CD14-positive monocyte (primary cell): Measurements from ENCODE around the gene CRAT. TPM values are rescaled to one million over a fixed set of nuclear protein-coding genes. Genes with fewer than 3 reads are reported as not detected.

ENCODE experiments used
- DNase-seq, 3 donors: peaks; one replicate each; pipeline ENCODE4 v3.0.0-alpha.2; 2011 to 2022
- H2AFZ ChIP-seq: 2 replicates; pipeline ENCODE4 v1.6.0; 2012; ENCODE audit warnings: mild to moderate bottlenecking, low read depth, low read length, inconsistent platforms; ENCODE audit not compliant: insufficient read depth, poor library complexity, severe bottlenecking
- H3K27ac ChIP-seq, 2 donors: 1 replicate in 1 of 2; 2 replicates in 1 of 2; pipeline ENCODE4 v1.5.1; 2012 to 2013; ENCODE audit warnings: low read length in 2 of 2, control low read depth in 1 of 2, inconsistent platforms in 1 of 2, low read depth in 1 of 2, mild to moderate bottlenecking in 1 of 2
- H3K27me3 ChIP-seq, 2 donors: one replicate each; pipeline versions ENCODE4 v1.6.0 to v1.6.1; 2011 to 2013; ENCODE audit warnings: low read length in 2 of 2; ENCODE audit not compliant: control insufficient read depth in 2 of 2, insufficient read depth in 2 of 2
- H3K36me3 ChIP-seq, 2 donors: replicated peaks in 1 of 2; 1 replicate in 1 of 2; 2 replicates in 1 of 2; pipeline versions ENCODE4 v1.5.1 to v1.6.1; 2012 to 2013; ENCODE audit warnings: low read length in 2 of 2, control low read depth in 1 of 2, inconsistent platforms in 1 of 2, mild to moderate bottlenecking in 1 of 2; ENCODE audit not compliant: insufficient read depth in 2 of 2, control insufficient read depth in 1 of 2
- H3K4me1 ChIP-seq, 2 donors: 1 replicate in 1 of 2; 2 replicates in 1 of 2; pipeline versions ENCODE4 v1.5.1 to v1.6.1; 2012 to 2013; ENCODE audit warnings: low read length in 2 of 2, control low read depth in 1 of 2, inconsistent platforms in 1 of 2, mild to moderate bottlenecking in 1 of 2, moderate library complexity in 1 of 2; ENCODE audit not compliant: insufficient read depth in 2 of 2, control insufficient read depth in 1 of 2
- H3K4me2 ChIP-seq: replicated peaks from 2 replicates; pipeline ENCODE3; 2012; ENCODE audit warnings: low read length, moderate library complexity, mild to moderate bottlenecking; ENCODE audit not compliant: poor library complexity, severe bottlenecking; ENCODE audit errors: extremely low read depth
- H3K4me3 ChIP-seq, 3 experiments: fragments of 200-600 bp in 1 of 3; sonication (generic) in 1 of 3; replicated peaks in 1 of 3; 1 replicate in 2 of 3; 2 replicates in 1 of 3; pipeline ENCODE4 v1.5.1; 2011 to 2013; ENCODE audit warnings: low read length in 3 of 3, mild to moderate bottlenecking in 3 of 3, control low read depth in 2 of 3, low read depth in 2 of 3, inconsistent platforms in 1 of 3, moderate library complexity in 1 of 3
- H3K79me2 ChIP-seq: 2 replicates; pipeline ENCODE4 v1.6.0; 2012; ENCODE audit warnings: mild to moderate bottlenecking, control low read depth, inconsistent platforms, low read length, moderate library complexity; ENCODE audit not compliant: insufficient read depth
- H3K9ac ChIP-seq: 2 replicates; pipeline ENCODE4 v1.6.0; 2017; ENCODE audit warnings: low read length, mild to moderate bottlenecking; ENCODE audit not compliant: insufficient read depth, poor library complexity, severe bottlenecking
- H3K9me3 ChIP-seq, 2 donors: replicated peaks in 1 of 2; 1 replicate in 1 of 2; 2 replicates in 1 of 2; pipeline versions ENCODE4 v1.5.1 to v1.6.1; 2012 to 2013; ENCODE audit warnings: low read length in 2 of 2, control low read depth in 1 of 2; ENCODE audit not compliant: control insufficient read depth in 1 of 2, insufficient read depth in 1 of 2
- H4K20me1 ChIP-seq: 2 replicates; pipeline ENCODE4 v1.6.0; 2012; ENCODE audit warnings: mild to moderate bottlenecking, low read length, control low read depth, moderate library complexity; ENCODE audit not compliant: insufficient read depth
- H3K27ac Mint-ChIP-seq, 7 donors: one replicate each; pipeline ENCODE4 v1.8.0; 2020; ENCODE audit warnings: mild to moderate bottlenecking in 7 of 7, mixed read lengths in 7 of 7, moderate library complexity in 6 of 7, inconsistent platforms in 2 of 7
- H3K27me3 Mint-ChIP-seq, 3 donors: one replicate each; pipeline ENCODE4 v1.8.0; 2021 to 2022; ENCODE audit warnings: low read depth in 3 of 3, mild to moderate bottlenecking in 3 of 3, mixed read lengths in 3 of 3, moderate library complexity in 3 of 3, inconsistent platforms in 1 of 3
- H3K36me3 Mint-ChIP-seq, 2 donors: one replicate each; pipeline ENCODE4 v1.8.0; 2020; ENCODE audit warnings: mixed read lengths in 2 of 2, inconsistent platforms in 1 of 2, mild to moderate bottlenecking in 1 of 2
- H3K4me1 Mint-ChIP-seq: one replicate; pipeline ENCODE4 v1.8.0; 2020; ENCODE audit warnings: mild to moderate bottlenecking, mixed read lengths
- H3K4me3 Mint-ChIP-seq, 2 donors: one replicate each; pipeline ENCODE4 v1.8.0; 2020; ENCODE audit warnings: mild to moderate bottlenecking in 2 of 2, mixed read lengths in 2 of 2, moderate library complexity in 1 of 2
- H3K9me3 Mint-ChIP-seq, 7 donors: one replicate each; pipeline ENCODE4 v1.8.0; 2020 to 2022; ENCODE audit warnings: mixed read lengths in 7 of 7, mild to moderate bottlenecking in 6 of 7, moderate library complexity in 6 of 7, inconsistent platforms in 2 of 7
- WGBS: methylation state at CpG from one replicate; pipeline ENCODE4 v1.1.5; 2013; ENCODE audit warnings: missing lambda C conversion rate; ENCODE audit not compliant: insufficient coverage; 5-methylcytosine and 5-hydroxymethylcytosine counted together
- intact Hi-C, 2 donors: fragments of 100-400 bp; cut with micrococcal nuclease; formaldehyde crosslinking; loops; one replicate each; pipeline versions ENCODE4 v1.15.0 to v1.15.1; 2023
- polyA plus RNA-seq, 3 donors: library from polyadenylated mRNA; depleted of rRNA in 1 of 3; unstranded in 2 of 3; stranded (reverse) in 1 of 3; fragments of 300-500 nt in 2 of 3; fragments of >200 nt in 1 of 3; fragmentation: Illumina TruSeq in 2 of 3; gene quantifications; 1 replicate in 2 of 3; 2 replicates in 1 of 3; pipeline ENCODE4 v1.2.3, GENCODE V29; 2012 to 2021
- TF ChIP-seq, protein P1 (sequence below): fragments of 200-600 bp; IDR thresholded peaks from one replicate; pipeline ENCODE4 v1.8.0; 2022; ENCODE audit warnings: antibody characterized with exemption, mild to moderate bottlenecking

Gene CRAT
- polyA plus RNA-seq, 3 donors: 12.2 to 19.4 (median 15.0) TPM

DNA sequence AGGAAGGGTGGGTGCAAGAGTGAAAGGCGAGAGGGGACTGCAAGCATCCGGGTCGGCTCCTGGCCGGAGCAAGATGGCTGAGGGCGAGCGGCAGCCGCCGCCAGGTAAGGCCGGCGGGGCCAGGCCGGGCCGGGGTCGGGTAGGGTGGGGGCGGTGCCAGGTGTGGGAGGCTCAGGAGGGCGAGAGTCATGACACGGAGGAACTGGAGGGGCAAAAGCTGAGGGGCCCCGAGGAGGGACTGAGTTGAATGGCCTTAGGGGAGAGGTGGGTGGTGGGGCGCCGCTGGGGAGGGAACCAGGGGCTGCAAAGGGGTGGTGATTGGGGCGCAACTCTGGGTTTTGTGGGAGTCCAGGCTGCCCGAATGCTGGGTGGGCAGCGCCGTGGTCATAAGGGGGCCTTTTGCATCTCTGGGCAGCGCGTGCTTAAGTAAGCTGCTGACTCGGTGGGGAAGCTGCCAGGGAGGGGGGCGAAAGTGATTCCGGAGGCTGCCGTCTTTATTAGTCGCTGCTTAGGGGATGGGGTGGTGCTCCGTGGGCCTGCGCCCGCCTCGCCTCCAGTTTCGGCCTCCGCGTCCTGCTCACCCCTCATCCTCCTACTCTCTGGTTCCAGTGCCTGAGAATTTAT lies 1.0 kb upstream of the CRAT start:
- Histone ChIP-seq H3K4me1 (peaks cover 50 to 60% of the 10 kb centered on the region in 2 donors), H3K4me2 (peak overlapping the region; percentile 100), H3K9me3 (no peaks in the 10 kb centered on the region), H2AFZ (peak overlapping the region; percentile 97), H3K9ac (peak overlapping the region; percentile 90), H3K4me3 (peak overlapping the region; percentile 83 to 99 (median 96)), H3K27ac (peak overlapping the region; percentile 83 to 96), H4K20me1 (peaks cover 13% of the 10 kb centered on the region), H3K27me3 (no peaks in the 10 kb centered on the region), H3K36me3 (peaks cover 7 to 9% of the 10 kb centered on the region in 2 donors), H3K79me2 (peaks cover 67% of the 10 kb centered on the region)
- H3K27ac Mint-ChIP-seq: peak overlapping the region; percentile 82 to 97 (median 94)
- peak in 1 of 3 donors; percentile 20 for DNase-seq
- H3K4me1 Mint-ChIP-seq: peaks cover 55% of the 10 kb centered on the region
- intact Hi-C loops: loop anchor here in 1 of 2 donors (2.0 kb wide), 2 partner anchors 31 to 83 kb away; partner anchors contain the start of genes DOLPP1 and SH3GLB2
- H3K36me3 Mint-ChIP-seq: peaks cover 10 to 12% of the 10 kb centered on the region in 2 donors
- peak overlapping the region; percentile 94 to 95 for H3K4me3 Mint-ChIP-seq
- TF ChIP-seq, protein P1, sequence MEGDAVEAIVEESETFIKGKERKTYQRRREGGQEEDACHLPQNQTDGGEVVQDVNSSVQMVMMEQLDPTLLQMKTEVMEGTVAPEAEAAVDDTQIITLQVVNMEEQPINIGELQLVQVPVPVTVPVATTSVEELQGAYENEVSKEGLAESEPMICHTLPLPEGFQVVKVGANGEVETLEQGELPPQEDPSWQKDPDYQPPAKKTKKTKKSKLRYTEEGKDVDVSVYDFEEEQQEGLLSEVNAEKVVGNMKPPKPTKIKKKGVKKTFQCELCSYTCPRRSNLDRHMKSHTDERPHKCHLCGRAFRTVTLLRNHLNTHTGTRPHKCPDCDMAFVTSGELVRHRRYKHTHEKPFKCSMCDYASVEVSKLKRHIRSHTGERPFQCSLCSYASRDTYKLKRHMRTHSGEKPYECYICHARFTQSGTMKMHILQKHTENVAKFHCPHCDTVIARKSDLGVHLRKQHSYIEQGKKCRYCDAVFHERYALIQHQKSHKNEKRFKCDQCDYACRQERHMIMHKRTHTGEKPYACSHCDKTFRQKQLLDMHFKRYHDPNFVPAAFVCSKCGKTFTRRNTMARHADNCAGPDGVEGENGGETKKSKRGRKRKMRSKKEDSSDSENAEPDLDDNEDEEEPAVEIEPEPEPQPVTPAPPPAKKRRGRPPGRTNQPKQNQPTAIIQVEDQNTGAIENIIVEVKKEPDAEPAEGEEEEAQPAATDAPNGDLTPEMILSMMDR: no peak
- H3K9me3 Mint-ChIP-seq: peaks cover 0 to 2% (median 0%) of the 10 kb centered on the region in 7 donors
- peaks cover 0 to 4% (median 0%) of the 10 kb centered on the region in 3 donors for H3K27me3 Mint-ChIP-seq
- under 1% methylated on average over 25 of the region's 37 CpGs for WGBS

DNA sequence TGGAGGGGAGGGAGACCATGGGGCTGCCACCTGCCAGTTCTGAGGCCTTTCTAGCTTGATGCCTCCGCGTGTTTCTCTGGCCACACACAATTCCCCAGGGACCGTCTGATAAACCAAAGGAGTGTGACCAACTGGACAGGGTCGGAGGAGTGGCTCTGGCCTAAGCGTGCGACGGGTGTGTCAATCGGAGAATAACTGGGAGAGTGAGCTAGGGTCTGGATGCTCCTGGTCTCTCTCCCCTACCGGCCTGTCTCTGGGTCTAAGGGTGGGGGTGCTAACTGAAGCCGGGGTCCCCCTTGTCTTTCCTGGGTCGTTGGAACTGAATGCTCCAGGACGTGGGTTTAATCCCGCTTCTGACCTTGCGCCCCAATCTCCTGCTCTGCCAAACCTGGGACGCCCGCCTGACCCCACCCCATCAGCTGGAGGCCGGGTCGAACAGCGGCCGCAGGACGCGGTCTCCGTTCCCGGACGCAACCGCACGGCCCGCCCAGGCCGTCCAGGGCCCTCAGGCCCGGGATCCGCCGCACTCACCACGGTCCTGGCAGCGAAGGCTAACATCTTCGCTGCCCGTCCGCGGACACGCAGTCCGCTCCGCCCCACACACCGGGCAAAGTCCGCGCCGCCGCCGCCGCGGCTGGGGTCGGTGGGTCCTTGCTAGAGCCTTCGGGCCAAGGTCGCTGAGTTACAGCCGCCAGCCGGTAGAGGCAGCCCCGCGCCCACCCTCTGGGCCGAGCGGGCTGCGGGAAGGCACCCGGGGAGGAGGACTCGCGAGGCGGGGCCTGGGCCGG lies 447 bp downstream of the CRAT start:
- H3K79me2 ChIP-seq: peaks cover 52% of the 10 kb centered on the region
- H3K36me3 ChIP-seq: peaks cover 12 to 19% of the 10 kb centered on the region in 2 donors
- peak overlapping the region; percentile 97 for H2AFZ ChIP-seq
- H3K9ac ChIP-seq: peak overlapping the region; percentile 90
- peaks cover 49% of the 10 kb centered on the region for H3K4me1 Mint-ChIP-seq
- peaks cover 50 to 55% of the 10 kb centered on the region in 2 donors for H3K4me1 ChIP-seq
- H4K20me1 ChIP-seq: peaks cover 9% of the 10 kb centered on the region
- peak overlapping the region; percentile 56 to 99 (median 90) for H3K4me3 ChIP-seq
- no peaks in the 10 kb centered on the region for H3K9me3 ChIP-seq
- DNase-seq: peak in 2 of 3 donors; percentile 14 to 19
- peak overlapping the region in 1 of 2 donors; percentile 96 for H3K27ac ChIP-seq
- intact Hi-C loops: loop anchor here in 1 of 2 donors (2.0 kb wide), 2 partner anchors 29 to 81 kb away; partner anchors contain the start of genes DOLPP1 and SH3GLB2
- H3K27ac Mint-ChIP-seq: peak overlapping the region in 2 of 7 donors; percentile 78 to 96
- H3K4me3 Mint-ChIP-seq: peak overlapping the region; percentile 71 to 82
- 8% methylated on average over 63 of the region's 64 CpGs for WGBS
- peaks cover 0 to 4% (median 0%) of the 10 kb centered on the region in 3 donors for H3K27me3 Mint-ChIP-seq
- no peaks in the 10 kb centered on the region for H3K27me3 ChIP-seq
- TF ChIP-seq, protein P1: no peak
- peak overlapping the region; percentile 100 for H3K4me2 ChIP-seq
- peaks cover 0 to 2% (median 0%) of the 10 kb centered on the region in 7 donors for H3K9me3 Mint-ChIP-seq
- H3K36me3 Mint-ChIP-seq: peaks cover 14 to 21% of the 10 kb centered on the region in 2 donors
